A549 (cell line): ENCODE measurements around the gene MCCC1.

ENCODE experiments used
- NR3C1 ChIP-seq: fragments of >200 bp; sonication (Bioruptor Twin); formaldehyde crosslinking; IDR thresholded peaks from 3 replicates; pipeline ENCODE4 v1.6.1; 2017
- POLR2A ChIP-seq: IDR thresholded peaks from 2 replicates; pipeline ENCODE4 v1.6.1; 2012; ENCODE audit warnings: mild to moderate bottlenecking, low read length
- RAD21 ChIP-seq, 2 experiments: fragments of >200 bp in 1 of 2; sonication (Bioruptor Twin) in 1 of 2; formaldehyde crosslinking in 1 of 2; IDR thresholded peaks in 1 of 2; conservative IDR thresholded peaks in 1 of 2; 2 replicates in 1 of 2; 3 replicates in 1 of 2; pipeline ENCODE4 v1.6.1; 2012 to 2018; ENCODE audit warnings: inconsistent platforms in 1 of 2
- RFX5 ChIP-seq: fragments of 450-650 bp; IDR thresholded peaks from 2 replicates; pipeline ENCODE4 v1.7.1; 2014; ENCODE audit warnings: antibody characterized with exemption, mild to moderate bottlenecking, moderate library complexity
- TF ChIP-seq, protein P1 (sequence below): IDR thresholded peaks from 2 replicates; pipeline ENCODE4 v1.6.1; 2012
- TF ChIP-seq, protein P2 (sequence below): fragments of >200 bp; sonication (Bioruptor Twin); formaldehyde crosslinking; IDR thresholded peaks from 3 replicates; pipeline ENCODE4 v1.5.1; 2016
- TF ChIP-seq, protein P3 (sequence below): IDR thresholded peaks from 2 replicates; pipeline ENCODE4 v1.6.1; 2012; ENCODE audit warnings: low read depth, borderline replicate concordance

DNA sequence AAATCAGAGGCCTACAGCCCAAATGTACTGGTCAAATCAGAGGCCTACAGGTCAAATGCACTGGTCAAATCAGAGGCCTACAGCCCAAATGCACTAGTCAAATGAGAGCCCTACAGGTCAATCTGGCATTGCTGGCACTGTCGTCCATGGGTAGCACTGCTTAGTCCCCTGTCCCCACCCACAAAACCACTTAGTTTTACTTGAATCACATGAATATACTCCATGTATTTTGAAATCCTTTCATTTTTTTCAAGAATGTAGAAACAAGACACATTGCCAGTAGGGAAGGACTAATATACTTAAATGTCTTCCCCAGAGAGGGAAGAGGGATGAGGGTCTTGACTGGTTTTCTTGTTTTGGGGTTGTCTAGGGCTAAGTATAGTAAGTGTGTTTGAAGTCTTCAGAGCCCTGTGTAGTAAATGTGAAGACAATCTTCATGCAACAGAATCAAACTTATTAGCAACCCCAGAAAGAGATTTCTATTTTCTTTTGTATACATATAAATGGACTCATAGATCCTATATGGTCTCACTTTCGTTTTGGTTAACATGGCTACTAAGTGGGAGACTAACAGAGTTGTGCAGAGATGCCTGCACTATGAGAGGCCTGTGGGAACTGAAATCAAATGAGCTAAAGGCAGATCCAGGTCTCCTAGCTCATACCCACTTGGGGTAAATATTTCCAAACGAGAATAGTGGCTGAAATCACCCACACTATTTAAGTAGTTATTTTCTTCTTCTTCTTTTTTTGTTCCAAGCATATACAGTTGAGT lies 80.7 kb downstream of the MCCC1 start:
- TF ChIP-seq RFX5 (no peak), RAD21 (conservative IDR thresholded peaks at IDR 0.05 in 1 of 2, IDR thresholded peaks at IDR 0.05 in 1 of 2) (no peak), POLR2A (no peak), NR3C1 (no peak)
- TF ChIP-seq, protein P1, sequence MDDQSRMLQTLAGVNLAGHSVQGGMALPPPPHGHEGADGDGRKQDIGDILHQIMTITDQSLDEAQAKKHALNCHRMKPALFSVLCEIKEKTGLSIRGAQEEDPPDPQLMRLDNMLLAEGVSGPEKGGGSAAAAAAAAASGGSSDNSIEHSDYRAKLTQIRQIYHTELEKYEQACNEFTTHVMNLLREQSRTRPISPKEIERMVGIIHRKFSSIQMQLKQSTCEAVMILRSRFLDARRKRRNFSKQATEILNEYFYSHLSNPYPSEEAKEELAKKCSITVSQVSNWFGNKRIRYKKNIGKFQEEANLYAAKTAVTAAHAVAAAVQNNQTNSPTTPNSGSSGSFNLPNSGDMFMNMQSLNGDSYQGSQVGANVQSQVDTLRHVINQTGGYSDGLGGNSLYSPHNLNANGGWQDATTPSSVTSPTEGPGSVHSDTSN: no peak
- TF ChIP-seq, protein P2, sequence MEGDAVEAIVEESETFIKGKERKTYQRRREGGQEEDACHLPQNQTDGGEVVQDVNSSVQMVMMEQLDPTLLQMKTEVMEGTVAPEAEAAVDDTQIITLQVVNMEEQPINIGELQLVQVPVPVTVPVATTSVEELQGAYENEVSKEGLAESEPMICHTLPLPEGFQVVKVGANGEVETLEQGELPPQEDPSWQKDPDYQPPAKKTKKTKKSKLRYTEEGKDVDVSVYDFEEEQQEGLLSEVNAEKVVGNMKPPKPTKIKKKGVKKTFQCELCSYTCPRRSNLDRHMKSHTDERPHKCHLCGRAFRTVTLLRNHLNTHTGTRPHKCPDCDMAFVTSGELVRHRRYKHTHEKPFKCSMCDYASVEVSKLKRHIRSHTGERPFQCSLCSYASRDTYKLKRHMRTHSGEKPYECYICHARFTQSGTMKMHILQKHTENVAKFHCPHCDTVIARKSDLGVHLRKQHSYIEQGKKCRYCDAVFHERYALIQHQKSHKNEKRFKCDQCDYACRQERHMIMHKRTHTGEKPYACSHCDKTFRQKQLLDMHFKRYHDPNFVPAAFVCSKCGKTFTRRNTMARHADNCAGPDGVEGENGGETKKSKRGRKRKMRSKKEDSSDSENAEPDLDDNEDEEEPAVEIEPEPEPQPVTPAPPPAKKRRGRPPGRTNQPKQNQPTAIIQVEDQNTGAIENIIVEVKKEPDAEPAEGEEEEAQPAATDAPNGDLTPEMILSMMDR: no peak
- TF ChIP-seq, protein P3, sequence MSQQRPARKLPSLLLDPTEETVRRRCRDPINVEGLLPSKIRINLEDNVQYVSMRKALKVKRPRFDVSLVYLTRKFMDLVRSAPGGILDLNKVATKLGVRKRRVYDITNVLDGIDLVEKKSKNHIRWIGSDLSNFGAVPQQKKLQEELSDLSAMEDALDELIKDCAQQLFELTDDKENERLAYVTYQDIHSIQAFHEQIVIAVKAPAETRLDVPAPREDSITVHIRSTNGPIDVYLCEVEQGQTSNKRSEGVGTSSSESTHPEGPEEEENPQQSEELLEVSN: no peak
